ENCODE measurements around the gene LRRC2. TPM values are rescaled to one million over a fixed set of nuclear protein-coding genes. Genes with fewer than 3 reads are reported as not detected.

The LRRC2 gene
- total RNA-seq, 1 experiment from 2014 or later = not detected

DNA sequence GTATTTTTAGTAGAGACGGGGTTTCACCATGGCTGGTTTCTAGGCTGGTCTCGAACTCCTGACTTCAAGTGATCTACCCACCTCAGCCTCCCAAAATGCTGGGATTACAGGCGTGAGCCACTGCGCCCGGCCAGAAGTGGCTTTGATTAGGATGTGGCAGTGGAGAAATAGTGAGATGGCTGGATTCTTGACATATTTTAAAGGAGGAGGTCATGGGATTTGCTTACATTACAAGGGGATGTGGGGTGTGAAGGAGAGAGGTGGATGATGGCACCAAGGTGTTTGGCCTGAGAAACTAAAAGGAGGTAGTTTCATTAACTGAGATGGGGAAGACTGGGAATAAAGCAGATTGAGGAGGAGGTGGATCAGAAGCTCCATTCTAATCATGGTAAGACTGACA, 86.4 kb downstream of the LRRC2 start:
- DNase-seq (ENCODE audit: low spot score) = no peak

GRCh38 chr3:46479021-46479420, 87.1 kb downstream of the LRRC2 start:
- DNase-seq (ENCODE audit: low spot score) = no peak

DNA sequence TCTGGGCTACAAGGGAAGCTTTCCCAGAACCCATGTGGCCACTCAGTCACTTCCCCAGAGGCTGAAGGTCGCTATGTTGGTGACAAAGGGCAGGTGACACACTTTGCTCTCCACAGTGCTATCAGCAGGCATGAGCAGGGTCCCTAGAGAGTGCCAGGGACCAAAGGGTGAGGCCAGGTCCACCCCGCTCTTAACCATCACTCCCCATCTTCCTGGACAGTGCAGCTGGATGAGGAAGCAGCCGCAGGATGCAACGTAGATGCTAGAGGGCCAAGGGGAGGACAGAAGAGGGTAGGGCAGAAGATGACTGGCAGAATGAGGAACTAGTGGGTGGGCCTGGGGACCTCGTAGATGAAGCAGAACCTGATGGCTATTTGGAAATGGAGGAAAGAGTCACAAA, 87.8 kb downstream of the LRRC2 start:
- DNase-seq (ENCODE audit: low spot score) = no peak

GRCh38 chr3:46477756-46478155, 88.3 kb downstream of the LRRC2 start:
- no peak for DNase-seq (ENCODE audit: low spot score)

DNA sequence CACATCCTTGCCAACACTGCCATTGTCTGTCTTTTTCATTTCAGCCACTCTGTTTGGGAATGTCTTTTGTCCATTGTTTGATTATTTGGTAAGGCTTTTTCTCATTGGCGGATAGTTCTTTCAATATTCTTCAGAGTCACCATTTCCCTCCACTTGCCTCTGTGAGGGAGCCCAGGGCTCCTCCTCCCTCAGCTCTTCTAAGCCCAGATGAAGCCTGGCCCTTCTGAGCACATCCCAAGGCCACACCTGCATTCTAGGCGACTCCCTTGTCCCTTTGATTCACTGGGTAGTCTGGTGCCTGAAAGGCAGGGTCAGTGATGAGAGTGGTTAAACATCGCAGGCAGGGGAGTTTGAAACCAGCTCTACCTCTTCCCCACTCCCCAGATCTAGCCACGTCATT, 89.0 kb downstream of the LRRC2 start:
- no peak for DNase-seq (ENCODE audit: low spot score)

DNA sequence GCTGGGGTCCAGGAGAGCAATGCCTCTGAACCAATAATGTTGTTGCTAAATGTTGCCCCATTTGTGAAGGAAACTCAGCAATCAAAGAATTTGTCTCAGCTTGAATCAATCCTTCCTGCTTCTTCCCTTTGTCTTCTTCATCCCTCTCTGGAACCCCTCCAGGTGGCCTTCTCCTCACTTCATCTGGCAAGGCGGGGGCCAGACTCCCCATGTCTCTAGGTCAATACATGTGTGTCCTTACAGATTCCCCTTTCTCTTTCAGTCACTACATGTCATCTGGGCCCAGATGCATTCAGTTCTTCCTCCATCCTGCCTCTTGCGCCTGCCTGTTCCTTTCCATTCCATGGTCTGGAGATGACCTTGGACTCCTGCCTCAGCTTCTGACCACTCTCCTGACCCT, 93.4 kb downstream of the LRRC2 start:
- DNase-seq (ENCODE audit: low spot score) = no peak

GRCh38 chr3:46471371-46471914, 94.7 kb downstream of the LRRC2 start:
- DNase-seq (ENCODE audit: low spot score) = no peak

DNA sequence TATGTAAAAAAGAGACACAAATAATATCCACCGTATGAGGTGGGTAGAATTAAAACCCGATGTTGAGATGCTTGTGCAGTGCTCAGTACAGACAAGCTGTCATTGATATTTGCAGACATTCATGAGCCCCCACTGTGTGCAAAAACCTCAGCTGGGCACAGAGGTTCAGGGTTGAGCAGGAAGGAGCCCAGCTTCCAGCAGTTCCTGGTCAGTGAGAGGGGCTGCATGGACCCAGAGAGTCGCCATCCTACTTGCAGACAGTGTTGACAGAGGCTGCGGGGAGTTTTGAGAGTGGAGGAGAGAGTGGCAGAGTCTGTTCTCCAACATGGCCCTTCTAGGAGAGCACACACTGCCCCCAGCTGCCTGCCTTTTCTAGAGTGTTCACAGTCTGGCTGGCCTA, 95.3 kb downstream of the LRRC2 start:
- no peak for DNase-seq (ENCODE audit: low spot score)

GRCh38 chr3:46469680-46470357, 96.3 kb downstream of the LRRC2 start:
- no peak for DNase-seq (ENCODE audit: low spot score)

DNA sequence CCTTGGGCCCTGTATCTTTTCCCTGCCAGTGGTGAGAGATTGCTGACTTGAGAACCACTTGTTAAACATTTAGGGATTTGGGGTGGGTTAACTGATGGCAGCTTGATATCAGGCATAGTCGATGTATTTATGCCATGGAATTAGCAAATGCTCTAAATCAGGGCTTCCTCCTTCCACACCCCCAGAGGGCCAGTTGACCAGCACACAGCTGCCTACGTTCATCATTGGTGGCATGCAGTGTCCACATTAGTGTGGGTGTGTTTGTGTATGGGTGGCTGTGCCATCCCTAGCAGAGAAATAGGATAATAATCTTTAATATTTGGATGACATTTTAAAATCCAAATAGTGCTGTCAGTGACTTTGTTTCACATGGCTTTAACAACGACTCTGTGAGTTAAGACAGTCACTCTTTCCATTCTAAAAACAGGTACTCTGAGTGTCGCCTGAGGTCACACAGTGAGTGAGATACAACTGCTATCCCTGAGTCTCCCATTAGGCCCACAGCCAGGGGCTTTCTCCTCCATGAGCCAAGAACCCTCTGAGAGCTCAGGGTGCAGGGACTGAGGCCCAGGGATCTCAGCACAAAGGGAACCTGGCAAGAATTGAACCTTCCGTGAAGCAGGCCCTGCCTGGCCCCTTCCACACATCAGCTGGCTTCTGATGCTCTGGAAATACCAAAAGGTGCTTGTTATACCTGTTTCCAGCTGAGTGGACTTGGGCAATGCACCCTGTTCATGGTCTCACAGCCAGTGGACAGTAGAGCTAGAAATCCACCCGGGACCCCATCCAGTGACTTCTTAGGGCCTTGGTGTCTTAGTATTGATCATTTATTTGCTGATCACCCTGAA, 97.1 kb downstream of the LRRC2 start:
- DNase-seq (ENCODE audit: low spot score) = no peak

GRCh38 chr3:46467562-46467961, 98.5 kb downstream of the LRRC2 start:
- no peak for DNase-seq (ENCODE audit: low spot score)

- DNase-seq (ENCODE audit: low spot score) = no peak
Observed at GRCh38 chr3:46466871-46467403, 99.2 kb downstream of the LRRC2 start.

GRCh38 chr3:46466273-46466672, 99.8 kb downstream of the LRRC2 start:
- DNase-seq (ENCODE audit: low spot score) = no peak

Other genes with a start within 250 kb of the LRRC2 start
- gene CCR2, start 212.2 kb downstream of the LRRC2 start, total RNA-seq (2014; rRNA removed; shearing (Covaris generic)) = not detected in 2 replicates
- gene CCR5, start 195.4 kb downstream of the LRRC2 start, total RNA-seq (2014; rRNA removed; shearing (Covaris generic)) = not detected in 2 replicates
- gene CCRL2, start 159.0 kb downstream of the LRRC2 start, total RNA-seq (2014; rRNA removed; shearing (Covaris generic)) = 0.72 TPM in 1 of 2 replicates, not detected in the other
- gene LTF, start 101.4 kb downstream of the LRRC2 start, total RNA-seq (2014; rRNA removed; shearing (Covaris generic)) = not detected in 2 replicates
- not detected in 2 replicates for gene RTP3, start 68.3 kb downstream of the LRRC2 start, total RNA-seq (2014; rRNA removed; shearing (Covaris generic))
- not detected in 2 replicates for gene FAM240A, start 46.2 kb upstream of the LRRC2 start, total RNA-seq (2014; rRNA removed; shearing (Covaris generic))
- gene ALS2CL, start 127.4 kb upstream of the LRRC2 start, total RNA-seq (2014; rRNA removed; shearing (Covaris generic)) = 5.4 and 5.6 TPM in 2 replicates
- gene TMIE, start 135.1 kb upstream of the LRRC2 start, total RNA-seq (2014; rRNA removed; shearing (Covaris generic)) = 0.12 TPM in 1 of 2 replicates, not detected in the other
- not detected in 2 replicates for gene PRSS50, start 151.6 kb upstream of the LRRC2 start, total RNA-seq (2014; rRNA removed; shearing (Covaris generic))

Measured in A172 (cell line).